ENCODE results near the gene TMEM132D. TPM values are rescaled to one million over a fixed set of nuclear protein-coding genes. Genes with fewer than 3 reads are reported as not detected.

Gene TMEM132D
- total and polyA plus RNA-seq, 8 donors, result 0.19 to 2.8 (median 0.46) TPM

GRCh38 chr12:129294868-129295267, 609.0 kb downstream of the TMEM132D start:
- Histone ChIP-seq H3K36me3 (no peaks in the 10 kb centered on the region), H3K4me3 (no peak overlapping the region), H3K27ac (no peak overlapping the region), H3K9me3 (no peaks in the 10 kb centered on the region), H3K4me1 (no peaks in the 10 kb centered on the region), H3K27me3 (no peaks in the 10 kb centered on the region)
- intact Hi-C loops (cut with DNase I), result no loop called here
- FAIRE-seq (no peak), ATAC-seq (no peak), DNase-seq (no peak)
- 85 to 92% methylated on average over 7 of the region's 7 CpGs for WGBS, 2 donors
- TF ChIP-seq CTCF (IDR thresholded peaks at IDR 0.05), result no peak

GRCh38 chr12:129279771-129280170, 624.1 kb downstream of the TMEM132D start:
- WGBS, 2 donors, result 81 to 82% methylated on average over 5 of the region's 5 CpGs
- ATAC-seq, result no peak
- H3K27ac ChIP-seq, result no peak overlapping the region
- DNase-seq, result no peak
- no peaks in the 10 kb centered on the region for H3K9me3 ChIP-seq
- intact Hi-C loops (cut with DNase I), result no loop called here
- H3K36me3 ChIP-seq, result no peaks in the 10 kb centered on the region
- H3K4me1 ChIP-seq, result no peaks in the 10 kb centered on the region
- FAIRE-seq, result no peak
- no peaks in the 10 kb centered on the region for H3K27me3 ChIP-seq
- TF ChIP-seq CTCF (IDR thresholded peaks at IDR 0.05), result no peak
- no peak overlapping the region for H3K4me3 ChIP-seq

GRCh38 chr12:129276361-129277060, 627.3 kb downstream of the TMEM132D start:
- DNase-seq (no peak), FAIRE-seq (no peak), ATAC-seq (peak in 1 of 4 donors; percentile 45)
- H3K4me3 ChIP-seq, result no peak overlapping the region
- intact Hi-C loops (cut with DNase I), result no loop called here
- TF ChIP-seq CTCF (IDR thresholded peaks at IDR 0.05), result no peak
- no peaks in the 10 kb centered on the region for H3K9me3 ChIP-seq
- H3K27me3 ChIP-seq, result no peaks in the 10 kb centered on the region
- no peak overlapping the region for H3K27ac ChIP-seq
- H3K36me3 ChIP-seq, result no peaks in the 10 kb centered on the region
- 29 to 31% methylated on average over 9 of the region's 9 CpGs for WGBS, 2 donors
- H3K4me1 ChIP-seq, result no peaks in the 10 kb centered on the region

- H3K4me3 ChIP-seq, result no peak overlapping the region
- DNase-seq (no peak), FAIRE-seq (no peak), ATAC-seq (no peak)
- TF ChIP-seq CTCF (IDR thresholded peaks at IDR 0.05), result no peak
- intact Hi-C loops (cut with DNase I), result no loop called here
- 48 to 62% methylated on average over 16 of the region's 16 CpGs for WGBS, 2 donors
- no peaks in the 10 kb centered on the region for H3K36me3 ChIP-seq
- no peak overlapping the region for H3K27ac ChIP-seq
- H3K27me3 ChIP-seq, result peaks cover 0 to 5% (median 0%) of the 10 kb centered on the region in 4 donors
- H3K9me3 ChIP-seq, result no peaks in the 10 kb centered on the region
- no peaks in the 10 kb centered on the region for H3K4me1 ChIP-seq
Observed at GRCh38 chr12:129269756-129270495, 633.9 kb downstream of the TMEM132D start.
